IMR-90 (cell line): ENCODE data around the gene CNTN4. TPM values are rescaled to one million over a fixed set of nuclear protein-coding genes. Genes with fewer than 3 reads are reported as not detected.

Experiments
- ATAC-seq: fragments of 200-7000 bp; cut with Tn5 transposase; 2 replicates; pipeline ENCODE4 v1.9.1; 2020; ENCODE audit warnings: low read depth, mild to moderate bottlenecking, moderate library complexity
- BruUV-seq: library from RNA; stranded (reverse); fragments of 400-500 nt; replicated peaks from 2 replicates; lab custom pipeline; 2021; lab: Mats Ljungman, UMichigan
- CTCF ChIA-PET: fragments of 300-600 bp; formaldehyde crosslinking; extraction: SDS; loops from one replicate; lab custom pipeline; 2021; ENCODE audit warnings: antibody characterized with exemption; lab: Yijun Ruan, JAX
- POLR2A ChIA-PET: fragments of 300-600 bp; sonication (Branson Sonifier 250); formaldehyde crosslinking; loops from one replicate; lab custom pipeline; 2022; ENCODE audit warnings: antibody characterized with exemption; ENCODE audit not compliant: unreplicated experiment; lab: Charles Lee
- DNase-seq: peaks from one replicate; pipeline ENCODE4 v3.0.0; 2013
- H2AFZ ChIP-seq: replicated peaks from 2 replicates; pipeline ENCODE3; 2013; ENCODE audit warnings: low read length, mild to moderate bottlenecking; ENCODE audit not compliant: poor library complexity
- H2AK5ac ChIP-seq: 2 replicates; pipeline ENCODE4 v1.6.1; 2013; ENCODE audit warnings: low read depth, low read length, inconsistent platforms
- H2AK9ac ChIP-seq: replicated peaks from 2 replicates; pipeline ENCODE3; 2013; ENCODE audit warnings: mild to moderate bottlenecking, low read depth, low read length, moderate library complexity; ENCODE audit not compliant: poor library complexity
- H2BK120ac ChIP-seq: 2 replicates; pipeline ENCODE4 v1.6.1; 2013; ENCODE audit warnings: low read depth, low read length, inconsistent platforms
- H2BK15ac ChIP-seq: 3 replicates; pipeline ENCODE4 v1.6.1; 2013; ENCODE audit warnings: low read depth, low read length, inconsistent platforms
- H2BK20ac ChIP-seq: 2 replicates; pipeline ENCODE4 v1.6.1; 2013; ENCODE audit warnings: low read depth, mild to moderate bottlenecking, inconsistent platforms, low read length, moderate library complexity
- H2BK5ac ChIP-seq: 2 replicates; pipeline ENCODE4 v1.6.1; 2013; ENCODE audit warnings: mild to moderate bottlenecking, low read depth, low read length, inconsistent platforms; ENCODE audit not compliant: poor library complexity, severe bottlenecking
- H3K14ac ChIP-seq: replicated peaks from 2 replicates; pipeline ENCODE4 v1.6.1; 2013; ENCODE audit warnings: low read depth, low read length, inconsistent platforms
- H3K18ac ChIP-seq: 2 replicates; pipeline ENCODE4 v1.6.1; 2013; ENCODE audit warnings: low read depth, low read length, control low read depth
- H3K23ac ChIP-seq: 2 replicates; pipeline ENCODE4 v1.6.1; 2013; ENCODE audit warnings: low read depth, low read length, inconsistent platforms
- H3K27ac ChIP-seq: 2 replicates; pipeline ENCODE4 v1.5.1; 2013; ENCODE audit warnings: mild to moderate bottlenecking, control low read depth, low read length; ENCODE audit not compliant: insufficient read depth
- H3K27me3 ChIP-seq: 2 replicates; pipeline ENCODE4 v1.6.1; 2013; ENCODE audit warnings: low read length; ENCODE audit not compliant: control insufficient read depth, insufficient read depth
- H3K36me3 ChIP-seq: 2 replicates; pipeline ENCODE4 v1.6.1; 2013; ENCODE audit warnings: low read length, mixed read lengths; ENCODE audit not compliant: control insufficient read depth, insufficient read depth
- H3K4ac ChIP-seq: 2 replicates; pipeline ENCODE4 v1.6.1; 2013; ENCODE audit warnings: low read depth, low read length, inconsistent platforms
- H3K4me1 ChIP-seq: 2 replicates; pipeline ENCODE4 v1.6.1; 2013; ENCODE audit warnings: low read length, mixed read lengths; ENCODE audit not compliant: control insufficient read depth, insufficient read depth
- H3K4me2 ChIP-seq: 2 replicates; pipeline ENCODE4 v1.6.1; 2013; ENCODE audit warnings: low read depth, mild to moderate bottlenecking, control low read depth, low read length, moderate library complexity
- H3K4me3 ChIP-seq: 2 replicates; pipeline ENCODE4 v1.5.1; 2013; ENCODE audit warnings: low read depth, mild to moderate bottlenecking, control low read depth, low read length, moderate library complexity; ENCODE audit not compliant: insufficient read depth
- H3K56ac ChIP-seq: 2 replicates; pipeline ENCODE4 v1.6.1; 2013; ENCODE audit warnings: low read length, inconsistent platforms; ENCODE audit not compliant: insufficient read depth; ENCODE audit errors: extremely low read depth
- H3K79me1 ChIP-seq, 2 experiments: 2 replicates each; pipeline ENCODE4 v1.6.1; 2013; ENCODE audit warnings: low read length in 2 of 2, inconsistent platforms in 1 of 2, low read depth in 1 of 2
- H3K9ac ChIP-seq: 2 replicates; pipeline ENCODE4 v1.6.1; 2013; ENCODE audit warnings: low read depth, low read length, control low read depth
- H3K9me1 ChIP-seq: 2 replicates; pipeline ENCODE4 v1.6.1; 2013; ENCODE audit warnings: low read length, inconsistent platforms; ENCODE audit not compliant: insufficient read depth
- H3K9me3 ChIP-seq: 2 replicates; pipeline ENCODE4 v1.6.1; 2013; ENCODE audit warnings: low read length; ENCODE audit not compliant: control insufficient read depth, insufficient read depth
- H4K20me1 ChIP-seq: 2 replicates; pipeline ENCODE4 v1.6.1; 2013; ENCODE audit warnings: low read length, inconsistent platforms; ENCODE audit not compliant: insufficient read depth
- H4K5ac ChIP-seq: 2 replicates; pipeline ENCODE4 v1.6.1; 2013; ENCODE audit warnings: mild to moderate bottlenecking, low read depth, low read length, control low read depth
- H4K8ac ChIP-seq, 2 experiments: 2 replicates each; pipeline ENCODE4 v1.6.1; 2013; ENCODE audit warnings: low read depth in 2 of 2, low read length in 2 of 2, control low read depth in 1 of 2, inconsistent platforms in 1 of 2
- H4K91ac ChIP-seq: 2 replicates; pipeline ENCODE4 v1.6.1; 2013; ENCODE audit warnings: low read depth, low read length, inconsistent platforms; ENCODE audit not compliant: insufficient read depth
- BHLHE40 ChIP-seq: fragments of 150-350 bp; IDR thresholded peaks from 2 replicates; pipeline ENCODE4 v1.6.1; 2016; ENCODE audit warnings: mild to moderate bottlenecking, low read depth, low read length
- CHD1 ChIP-seq: IDR thresholded peaks from 2 replicates; pipeline ENCODE4 v1.6.1; 2012; ENCODE audit warnings: low read depth, low read length, improper control_type of control experiment
- FOS ChIP-seq: fragments of 150-350 bp; IDR thresholded peaks from 2 replicates; pipeline ENCODE4 v1.6.1; 2016; ENCODE audit warnings: low read depth, low read length
- MAFK ChIP-seq: IDR thresholded peaks from 2 replicates; pipeline ENCODE4 v1.6.1; 2012; ENCODE audit warnings: low read depth, low read length, improper control_type of control experiment
- MXI1 ChIP-seq: IDR thresholded peaks from 2 replicates; pipeline ENCODE4 v1.6.1; 2012; ENCODE audit warnings: low read depth, mild to moderate bottlenecking, low read length, moderate library complexity, borderline replicate concordance
- NFE2L2 ChIP-seq: fragments of 150-350 bp; IDR thresholded peaks from 2 replicates; pipeline ENCODE4 v1.6.1; 2016; ENCODE audit warnings: low read depth, mild to moderate bottlenecking, low read length
- POLR2A ChIP-seq: IDR thresholded peaks from 2 replicates; pipeline ENCODE4 v1.6.1; 2012; ENCODE audit warnings: mild to moderate bottlenecking, low read depth, low read length
- RAD21 ChIP-seq: IDR thresholded peaks from 2 replicates; pipeline ENCODE4 v1.6.1; 2012; ENCODE audit warnings: low read length, improper control_type of control experiment
- RCOR1 ChIP-seq: IDR thresholded peaks from 2 replicates; pipeline ENCODE4 v1.6.1; 2012; ENCODE audit warnings: mild to moderate bottlenecking, low read length, improper control_type of control experiment; ENCODE audit not compliant: insufficient replicate concordance
- RFX5 ChIP-seq: IDR thresholded peaks from 2 replicates; pipeline ENCODE4 v1.8.0; 2012; ENCODE audit warnings: low read depth, mild to moderate bottlenecking, low read length, moderate library complexity
- WGBS, 2 experiments: methylation state at CpG; one replicate each; pipeline versions ENCODE4 v1.1.5 to v1.1.7; 2013; ENCODE audit warnings: missing lambda C conversion rate in 2 of 2; ENCODE audit not compliant: insufficient read length in 1 of 2; ENCODE audit errors: extremely low coverage in 2 of 2; 5-methylcytosine and 5-hydroxymethylcytosine counted together
- dilution Hi-C: fragments of 300-500 bp; cut with HindIII; formaldehyde crosslinking; loops from one replicate; pipeline ENCODE4 v1.14.3; 2018; ENCODE audit warnings: low sequenced_read_pairs; ENCODE audit not compliant: unreplicated experiment
- in situ Hi-C: fragments of 300-500 bp; cut with MboI; formaldehyde crosslinking; loops from 3 replicates; pipeline ENCODE4 v1.14.3; 2019; ENCODE audit warnings: low sequenced_read_pairs, inconsistent platforms, mixed read lengths
- intact Hi-C: fragments of 100-400 bp; cut with micrococcal nuclease; formaldehyde crosslinking; loops from 2 replicates; pipeline ENCODE4 v1.10.0; 2022
- polyA plus RNA-seq, 3 experiments: library from polyadenylated mRNA; depleted of rRNA; stranded (reverse); fragments of >200 nt; gene quantifications; 2 replicates each; pipeline ENCODE4 v1.2.3, GENCODE V29; 2012; ENCODE audit warnings: low replicate concordance in 1 of 3
- total RNA-seq: library from RNA; depleted of rRNA; stranded (reverse); fragments of >200 nt; gene quantifications from 2 replicates; pipeline ENCODE4 v1.2.3, GENCODE V29; 2012
- TF ChIP-seq, protein P1 (sequence below): fragments of 150-350 bp; IDR thresholded peaks from 2 replicates; pipeline ENCODE4 v1.6.1; 2017; ENCODE audit warnings: mild to moderate bottlenecking, antibody characterized with exemption, low read length, low read depth
- TF ChIP-seq, protein P2 (sequence below): fragments of 150-350 bp; IDR thresholded peaks from 2 replicates; pipeline ENCODE4 v1.6.1; 2016; ENCODE audit warnings: low read depth, mild to moderate bottlenecking, low read length, moderate library complexity, borderline replicate concordance

The CNTN4 gene
- total and polyA plus RNA-seq, 2 of the 4 experiments (the other 2 are of a cell fraction) = under 0.01 TPM; not detected in 1

DNA sequence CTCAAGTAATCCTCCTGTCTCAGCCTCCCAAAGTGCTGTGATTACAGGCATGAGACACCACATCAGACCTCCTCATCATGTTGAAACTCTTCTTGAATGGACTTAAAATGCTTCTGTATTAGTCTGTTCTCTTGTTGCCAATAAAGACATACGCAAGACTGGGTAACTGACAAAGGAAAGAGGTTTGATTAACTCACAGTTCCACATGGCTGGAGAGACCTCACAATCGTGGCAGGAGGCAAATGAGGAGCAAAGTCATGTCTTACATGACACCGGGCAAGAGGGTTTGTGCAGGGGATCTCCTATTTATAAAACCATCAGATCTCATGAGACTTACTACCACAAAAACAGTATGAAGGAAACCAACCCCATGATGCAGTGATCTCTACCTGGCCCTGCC, 113.5 kb downstream of the CNTN4 start:
- no TSS peak for BruUV-seq
- Histone ChIP-seq H4K91ac (no peak overlapping the region), H4K20me1 (no peaks in the 10 kb centered on the region)

More for the DNA sequence above, 113.5 kb downstream of the CNTN4 start:
- no peak overlapping the region for H2AK9ac ChIP-seq
- H3K4me3 ChIP-seq = no peak overlapping the region
- H3K4me2 ChIP-seq = no peak overlapping the region
- H3K9me3 ChIP-seq = peaks cover 3% of the 10 kb centered on the region
- H3K9me1 ChIP-seq = no peaks in the 10 kb centered on the region
- no peak overlapping the region for H2AK5ac ChIP-seq
- dilution Hi-C loops = no loop called here
- H4K5ac ChIP-seq = no peak overlapping the region
- H3K27me3 ChIP-seq = no peaks in the 10 kb centered on the region
- H2BK5ac ChIP-seq = no peak overlapping the region
- H2BK20ac ChIP-seq = no peak overlapping the region
- H3K27ac ChIP-seq = no peak overlapping the region
- no peak overlapping the region for H3K23ac ChIP-seq
- TF ChIP-seq, protein P1, sequence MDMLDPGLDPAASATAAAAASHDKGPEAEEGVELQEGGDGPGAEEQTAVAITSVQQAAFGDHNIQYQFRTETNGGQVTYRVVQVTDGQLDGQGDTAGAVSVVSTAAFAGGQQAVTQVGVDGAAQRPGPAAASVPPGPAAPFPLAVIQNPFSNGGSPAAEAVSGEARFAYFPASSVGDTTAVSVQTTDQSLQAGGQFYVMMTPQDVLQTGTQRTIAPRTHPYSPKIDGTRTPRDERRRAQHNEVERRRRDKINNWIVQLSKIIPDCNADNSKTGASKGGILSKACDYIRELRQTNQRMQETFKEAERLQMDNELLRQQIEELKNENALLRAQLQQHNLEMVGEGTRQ = no peak
- TF ChIP-seq RAD21 (no peak), CHD1 (no peak), MXI1 (no peak), RCOR1 (no peak), RFX5 (no peak), BHLHE40 (no peak), MAFK (no peak), POLR2A (no peak), NFE2L2 (no peak), FOS (no peak)
- TF ChIP-seq, protein P2, sequence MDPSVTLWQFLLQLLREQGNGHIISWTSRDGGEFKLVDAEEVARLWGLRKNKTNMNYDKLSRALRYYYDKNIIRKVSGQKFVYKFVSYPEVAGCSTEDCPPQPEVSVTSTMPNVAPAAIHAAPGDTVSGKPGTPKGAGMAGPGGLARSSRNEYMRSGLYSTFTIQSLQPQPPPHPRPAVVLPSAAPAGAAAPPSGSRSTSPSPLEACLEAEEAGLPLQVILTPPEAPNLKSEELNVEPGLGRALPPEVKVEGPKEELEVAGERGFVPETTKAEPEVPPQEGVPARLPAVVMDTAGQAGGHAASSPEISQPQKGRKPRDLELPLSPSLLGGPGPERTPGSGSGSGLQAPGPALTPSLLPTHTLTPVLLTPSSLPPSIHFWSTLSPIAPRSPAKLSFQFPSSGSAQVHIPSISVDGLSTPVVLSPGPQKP = no peak
- DNase-seq (no peak), ATAC-seq (no peak)
- no peak overlapping the region for H3K9ac ChIP-seq
- no peaks in the 10 kb centered on the region for H3K36me3 ChIP-seq
- no peak overlapping the region for H2BK120ac ChIP-seq
- no peak overlapping the region for H3K18ac ChIP-seq
- CTCF ChIA-PET = no interaction called here
- intact Hi-C loops = no loop called here
- POLR2A ChIA-PET = no interaction called here
- H3K4me1 ChIP-seq = no peaks in the 10 kb centered on the region
- H3K14ac ChIP-seq = no peak overlapping the region
- H2AFZ ChIP-seq = no peak overlapping the region
- H3K56ac ChIP-seq = no peak overlapping the region
- H3K79me1 ChIP-seq = no peaks in the 10 kb centered on the region
- 57% methylated on average over 1 of the region's 3 CpGs; no CpG with 5 or more reads in 1 of the 2 experiments for WGBS, 2 experiments
- in situ Hi-C loops = no loop called here
- no peak overlapping the region for H3K4ac ChIP-seq
- no peak overlapping the region for H2BK15ac ChIP-seq
- no peak overlapping the region for H4K8ac ChIP-seq
